Measurements from ENCODE around the gene MAP4K5. TPM values are rescaled to one million over a fixed set of nuclear protein-coding genes. Genes with fewer than 3 reads are reported as not detected.

Gene MAP4K5
- total RNA-seq, 1 experiment from 2014 or later, result 39.1 TPM

DNA sequence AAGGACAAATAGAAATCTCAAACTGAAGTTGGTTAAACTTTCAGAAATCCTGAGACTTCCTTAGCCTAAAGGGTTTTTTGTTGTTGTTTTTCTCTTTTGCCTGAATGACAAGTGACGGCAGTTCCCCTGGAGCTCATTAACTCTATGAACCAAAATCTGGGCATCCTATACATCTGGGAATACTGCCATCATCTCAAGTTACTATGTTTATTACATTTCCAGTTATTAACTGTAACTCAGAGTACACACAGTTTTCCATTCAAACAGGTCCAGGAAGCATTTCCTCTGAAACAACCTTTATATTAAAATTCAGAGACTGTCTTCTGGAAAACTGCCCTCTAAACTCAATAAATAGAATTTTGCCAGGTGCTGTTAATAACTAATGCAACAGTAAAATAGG, 80.1 kb downstream of the MAP4K5 start:
- Histone ChIP-seq H3K9me2 (ENCODE audit: insufficient read depth) (no peaks in the 10 kb centered on the region), H2AFZ (ENCODE audit: low read depth, low read length, poor library complexity, severe bottlenecking) (no peak overlapping the region), H3K4me3 (replicated peaks in 1 of 2; ENCODE audit: low read depth in 1 of 2, low read length in 2 of 2) (no peak overlapping the region), H3K27ac (ENCODE audit: low read depth, low read length) (no peak overlapping the region), H3K4me1 (ENCODE audit: control insufficient read depth in 1 of 2, insufficient read depth in 2 of 2, low read length in 2 of 2) (peaks cover 9 to 15% of the 10 kb centered on the region in 2 experiments), H3K27me3 (ENCODE audit: insufficient read depth, low read length) (no peaks in the 10 kb centered on the region), H3K9me3 (ENCODE audit: control insufficient read depth in 1 of 2, insufficient read depth in 1 of 2, low read depth in 1 of 2, low read length in 2 of 2) (no peaks in the 10 kb centered on the region), H3K4me2 (ENCODE audit: low read length) (no peak overlapping the region), H3K36me3 (ENCODE audit: control insufficient read depth in 1 of 2, insufficient read depth in 2 of 2, low read length in 2 of 2) (peaks cover 24 to 33% of the 10 kb centered on the region in 2 experiments), H3K79me2 (ENCODE audit: insufficient read depth, low read length) (no peaks in the 10 kb centered on the region), H4K20me1 (ENCODE audit: insufficient read depth) (no peaks in the 10 kb centered on the region), H3K9ac (ENCODE audit: low read length) (no peak overlapping the region)
- DNase-seq (ENCODE audit: low read depth, low spot score), result no peak
- CTCF ChIA-PET, result no interaction called here
- no TSS peak for BruUV-seq (replicated peaks)
- RAD21 ChIA-PET (ENCODE audit: low non-redundant PET in 1 of 2, low total read pairs in 2 of 2, uncharacterized antibody in 2 of 2, unreplicated experiment in 2 of 2), result no interaction called here
- no peak for ATAC-seq
- POLR2A ChIA-PET, result no interaction called here
- TF ChIP-seq SRF (IDR thresholded peaks at IDR 0.05; ENCODE audit: low read depth), result no peak
- TF ChIP-seq ELF1 (IDR thresholded peaks at IDR 0.05; ENCODE audit: borderline replicate concordance, low read depth), result no peak
- TF ChIP-seq, protein P1, sequence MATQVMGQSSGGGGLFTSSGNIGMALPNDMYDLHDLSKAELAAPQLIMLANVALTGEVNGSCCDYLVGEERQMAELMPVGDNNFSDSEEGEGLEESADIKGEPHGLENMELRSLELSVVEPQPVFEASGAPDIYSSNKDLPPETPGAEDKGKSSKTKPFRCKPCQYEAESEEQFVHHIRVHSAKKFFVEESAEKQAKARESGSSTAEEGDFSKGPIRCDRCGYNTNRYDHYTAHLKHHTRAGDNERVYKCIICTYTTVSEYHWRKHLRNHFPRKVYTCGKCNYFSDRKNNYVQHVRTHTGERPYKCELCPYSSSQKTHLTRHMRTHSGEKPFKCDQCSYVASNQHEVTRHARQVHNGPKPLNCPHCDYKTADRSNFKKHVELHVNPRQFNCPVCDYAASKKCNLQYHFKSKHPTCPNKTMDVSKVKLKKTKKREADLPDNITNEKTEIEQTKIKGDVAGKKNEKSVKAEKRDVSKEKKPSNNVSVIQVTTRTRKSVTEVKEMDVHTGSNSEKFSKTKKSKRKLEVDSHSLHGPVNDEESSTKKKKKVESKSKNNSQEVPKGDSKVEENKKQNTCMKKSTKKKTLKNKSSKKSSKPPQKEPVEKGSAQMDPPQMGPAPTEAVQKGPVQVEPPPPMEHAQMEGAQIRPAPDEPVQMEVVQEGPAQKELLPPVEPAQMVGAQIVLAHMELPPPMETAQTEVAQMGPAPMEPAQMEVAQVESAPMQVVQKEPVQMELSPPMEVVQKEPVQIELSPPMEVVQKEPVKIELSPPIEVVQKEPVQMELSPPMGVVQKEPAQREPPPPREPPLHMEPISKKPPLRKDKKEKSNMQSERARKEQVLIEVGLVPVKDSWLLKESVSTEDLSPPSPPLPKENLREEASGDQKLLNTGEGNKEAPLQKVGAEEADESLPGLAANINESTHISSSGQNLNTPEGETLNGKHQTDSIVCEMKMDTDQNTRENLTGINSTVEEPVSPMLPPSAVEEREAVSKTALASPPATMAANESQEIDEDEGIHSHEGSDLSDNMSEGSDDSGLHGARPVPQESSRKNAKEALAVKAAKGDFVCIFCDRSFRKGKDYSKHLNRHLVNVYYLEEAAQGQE (IDR thresholded peaks at IDR 0.05; ENCODE audit: low read depth), result no peak
- TF ChIP-seq CEBPB (IDR thresholded peaks at IDR 0.05; ENCODE audit: low read depth), result no peak
- TF ChIP-seq SP1 (IDR thresholded peaks at IDR 0.05; ENCODE audit: low read depth), result no peak
- no peak for TF ChIP-seq SIN3A (IDR thresholded peaks at IDR 0.05; ENCODE audit: low read depth)
- no peak for TF ChIP-seq ZNF274 (IDR thresholded peaks at IDR 0.05; ENCODE audit: low read depth, low read length)
- no peak for TF ChIP-seq RAD21 (IDR thresholded peaks at IDR 0.05; ENCODE audit: low read depth)
- TF ChIP-seq, protein P2, sequence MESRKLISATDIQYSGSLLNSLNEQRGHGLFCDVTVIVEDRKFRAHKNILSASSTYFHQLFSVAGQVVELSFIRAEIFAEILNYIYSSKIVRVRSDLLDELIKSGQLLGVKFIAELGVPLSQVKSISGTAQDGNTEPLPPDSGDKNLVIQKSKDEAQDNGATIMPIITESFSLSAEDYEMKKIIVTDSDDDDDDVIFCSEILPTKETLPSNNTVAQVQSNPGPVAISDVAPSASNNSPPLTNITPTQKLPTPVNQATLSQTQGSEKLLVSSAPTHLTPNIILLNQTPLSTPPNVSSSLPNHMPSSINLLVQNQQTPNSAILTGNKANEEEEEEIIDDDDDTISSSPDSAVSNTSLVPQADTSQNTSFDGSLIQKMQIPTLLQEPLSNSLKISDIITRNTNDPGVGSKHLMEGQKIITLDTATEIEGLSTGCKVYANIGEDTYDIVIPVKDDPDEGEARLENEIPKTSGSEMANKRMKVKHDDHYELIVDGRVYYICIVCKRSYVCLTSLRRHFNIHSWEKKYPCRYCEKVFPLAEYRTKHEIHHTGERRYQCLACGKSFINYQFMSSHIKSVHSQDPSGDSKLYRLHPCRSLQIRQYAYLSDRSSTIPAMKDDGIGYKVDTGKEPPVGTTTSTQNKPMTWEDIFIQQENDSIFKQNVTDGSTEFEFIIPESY (IDR thresholded peaks at IDR 0.05; ENCODE audit: extremely low read depth, insufficient replicate concordance, low read length), result no peak
- TF ChIP-seq POLR2A (IDR thresholded peaks at IDR 0.05; ENCODE audit: borderline replicate concordance, extremely low read depth, insufficient read depth, insufficient read length), result no peak
- intact Hi-C loops (cut with micrococcal nuclease), result no loop called here
